PC-9 (cell line): Measurements from ENCODE around the gene KLHDC1. TPM values are rescaled to one million over a fixed set of nuclear protein-coding genes. Genes with fewer than 3 reads are reported as not detected.

Experiments
- BruUV-seq: library from RNA; stranded (reverse); fragments of 400-500 nt; replicated peaks from 2 replicates; lab custom pipeline; 2021; lab: Mats Ljungman, UMichigan
- CTCF ChIA-PET: fragments of 300-600 bp; sonication (Branson Sonifier 250); formaldehyde crosslinking; loops from one replicate; lab custom pipeline; 2022; ENCODE audit warnings: antibody characterized with exemption; lab: Charles Lee
- POLR2A ChIA-PET: fragments of 300-600 bp; sonication (Branson Sonifier 250); formaldehyde crosslinking; loops from one replicate; lab custom pipeline; 2022; ENCODE audit warnings: antibody characterized with exemption; ENCODE audit not compliant: unreplicated experiment; lab: Charles Lee
- DNase-seq, 2 experiments: peaks; one replicate each; pipeline versions ENCODE4 v3.0.0 to v3.0.0-alpha.2; 2015 to 2022; ENCODE audit warnings: mixed read lengths in 1 of 2
- H2AFZ ChIP-seq: fragments of 200-600 bp; sonication (generic); 2 replicates; pipeline ENCODE4 v1.8.1; 2017; ENCODE audit warnings: antibody characterized with exemption
- H3F3A ChIP-seq: fragments of 200-600 bp; sonication (generic); 2 replicates; pipeline ENCODE4 v1.8.1; 2017; ENCODE audit warnings: antibody characterized with exemption, mild to moderate bottlenecking, low read depth; ENCODE audit not compliant: insufficient read depth
- H3K27ac ChIP-seq: fragments of 200-600 bp; sonication (generic); 2 replicates; pipeline ENCODE4 v1.6.1; 2016; ENCODE audit warnings: mixed run types
- H3K27me3 ChIP-seq: fragments of 200-600 bp; sonication (generic); 2 replicates; pipeline ENCODE4 v1.6.1; 2016; ENCODE audit warnings: low read depth, mixed run types; ENCODE audit not compliant: insufficient read depth
- H3K36me3 ChIP-seq: fragments of 200-600 bp; sonication (generic); 2 replicates; pipeline ENCODE4 v1.6.1; 2016; ENCODE audit warnings: low read depth, mixed run types
- H3K4me1 ChIP-seq: fragments of 200-600 bp; sonication (generic); replicated peaks from 2 replicates; pipeline ENCODE4 v1.6.1; 2016; ENCODE audit warnings: mixed run types; ENCODE audit not compliant: insufficient read depth
- H3K4me2 ChIP-seq: fragments of 200-600 bp; sonication (generic); 2 replicates; pipeline ENCODE4 v1.6.1; 2017; ENCODE audit warnings: mixed run types
- H3K4me3 ChIP-seq: fragments of 200-600 bp; sonication (generic); 2 replicates; pipeline ENCODE4 v1.6.1; 2016; ENCODE audit warnings: mixed run types
- H3K79me2 ChIP-seq: fragments of 200-600 bp; sonication (generic); 2 replicates; pipeline ENCODE4 v1.6.1; 2017; ENCODE audit warnings: low read depth, mixed run types
- H3K9me2 ChIP-seq: fragments of 200-600 bp; sonication (generic); 2 replicates; pipeline ENCODE4 v1.8.1; 2017; ENCODE audit warnings: mild to moderate bottlenecking; ENCODE audit not compliant: insufficient read depth
- H3K9me3 ChIP-seq: fragments of 200-600 bp; sonication (generic); 2 replicates; pipeline ENCODE4 v1.8.1; 2016; ENCODE audit warnings: low read depth; ENCODE audit not compliant: insufficient read depth
- H4K20me1 ChIP-seq: fragments of 200-600 bp; sonication (generic); 2 replicates; pipeline ENCODE4 v1.8.1; 2017; ENCODE audit not compliant: insufficient read depth
- EZH2 ChIP-seq: fragments of 200-600 bp; sonication (generic); IDR thresholded peaks from 2 replicates; pipeline ENCODE4 v1.8.0; 2017; ENCODE audit warnings: antibody characterized with exemption, low read depth
- intact Hi-C: fragments of 100-400 bp; cut with micrococcal nuclease; formaldehyde crosslinking; loops from one replicate; pipeline ENCODE4 v1.10.0; 2022; ENCODE audit not compliant: unreplicated experiment
- total RNA-seq: library from RNA; stranded (reverse); gene quantifications from 2 replicates; pipeline ENCODE4 v1.2.3, GENCODE V29; 2021
- TF ChIP-seq, protein P1 (sequence below): fragments of 200-600 bp; sonication (generic); conservative IDR thresholded peaks from 2 replicates; pipeline ENCODE4 v1.6.1; 2017; ENCODE audit warnings: mixed run types, antibody characterized with exemption, mild to moderate bottlenecking, moderate library complexity

KLHDC1 gene
- total RNA-seq, 1 experiment from 2014 or later = 1.2 TPM

DNA sequence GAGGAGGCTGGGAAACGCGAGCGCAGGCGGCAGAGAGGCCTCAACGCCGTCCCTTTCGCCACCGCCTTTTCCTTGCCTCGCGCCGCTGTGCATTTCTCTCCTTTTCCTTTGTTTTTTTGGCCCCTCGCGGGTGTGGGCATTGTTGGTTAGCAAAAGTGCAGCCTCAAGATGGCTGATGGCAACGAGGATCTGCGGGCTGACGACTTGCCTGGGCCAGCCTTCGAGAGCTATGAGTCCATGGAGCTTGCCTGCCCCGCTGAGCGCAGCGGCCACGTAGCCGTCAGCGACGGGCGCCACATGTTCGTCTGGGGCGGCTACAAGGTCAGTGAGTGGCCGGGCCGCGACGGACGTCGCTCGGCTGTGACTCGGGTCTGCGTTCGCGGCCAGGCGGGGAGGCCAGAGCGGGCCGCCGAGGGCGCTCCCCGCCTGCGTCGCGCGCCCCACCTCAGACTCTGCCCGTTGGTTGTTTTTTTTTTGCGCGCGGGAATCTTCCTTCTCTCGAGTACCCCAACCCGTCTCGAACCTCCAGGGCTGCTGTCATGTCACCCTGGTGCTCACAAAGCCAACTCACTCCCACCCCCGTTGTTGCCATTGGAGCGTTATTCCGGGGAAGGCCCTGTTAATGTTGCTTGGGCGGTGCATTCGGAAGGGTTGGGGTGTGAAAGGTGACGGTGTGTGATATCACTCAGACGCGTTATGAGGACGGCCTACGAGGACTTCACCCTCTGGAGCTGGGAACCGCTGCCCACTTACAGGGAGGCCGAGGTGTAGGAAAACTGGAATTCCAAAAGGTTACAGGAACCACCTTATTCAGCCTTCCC, 75.6 kb downstream of the KLHDC1 start:
- Histone ChIP-seq H3K36me3 (peaks cover 6% of the 10 kb centered on the region; the same call in 1 of the 2 replicates), H2AFZ (peak overlapping the region; percentile 99), H3K27ac (peak overlapping the region; percentile 84), H3F3A (peaks cover 45% of the 10 kb centered on the region), H3K4me2 (peak overlapping the region; percentile 84), H3K9me3 (no peaks in the 10 kb centered on the region), H3K4me3 (peak overlapping the region; percentile 100), H4K20me1 (peaks cover 11% of the 10 kb centered on the region; the same call in 1 of the 2 replicates), H3K27me3 (no peaks in the 10 kb centered on the region), H3K79me2 (peaks cover 46% of the 10 kb centered on the region), H3K4me1 (peaks cover 36% of the 10 kb centered on the region), H3K9me2 (no peaks in the 10 kb centered on the region)
- no peak for TF ChIP-seq EZH2
- TF ChIP-seq, protein P1, sequence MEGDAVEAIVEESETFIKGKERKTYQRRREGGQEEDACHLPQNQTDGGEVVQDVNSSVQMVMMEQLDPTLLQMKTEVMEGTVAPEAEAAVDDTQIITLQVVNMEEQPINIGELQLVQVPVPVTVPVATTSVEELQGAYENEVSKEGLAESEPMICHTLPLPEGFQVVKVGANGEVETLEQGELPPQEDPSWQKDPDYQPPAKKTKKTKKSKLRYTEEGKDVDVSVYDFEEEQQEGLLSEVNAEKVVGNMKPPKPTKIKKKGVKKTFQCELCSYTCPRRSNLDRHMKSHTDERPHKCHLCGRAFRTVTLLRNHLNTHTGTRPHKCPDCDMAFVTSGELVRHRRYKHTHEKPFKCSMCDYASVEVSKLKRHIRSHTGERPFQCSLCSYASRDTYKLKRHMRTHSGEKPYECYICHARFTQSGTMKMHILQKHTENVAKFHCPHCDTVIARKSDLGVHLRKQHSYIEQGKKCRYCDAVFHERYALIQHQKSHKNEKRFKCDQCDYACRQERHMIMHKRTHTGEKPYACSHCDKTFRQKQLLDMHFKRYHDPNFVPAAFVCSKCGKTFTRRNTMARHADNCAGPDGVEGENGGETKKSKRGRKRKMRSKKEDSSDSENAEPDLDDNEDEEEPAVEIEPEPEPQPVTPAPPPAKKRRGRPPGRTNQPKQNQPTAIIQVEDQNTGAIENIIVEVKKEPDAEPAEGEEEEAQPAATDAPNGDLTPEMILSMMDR = no peak
- peak; percentile 56 to 58 for DNase-seq
- ChIA-PET POLR2A (interaction anchor here (0.6 to 1.1 kb wide), 8 partner anchors 84 to 307 kb away, joined by 3 to 10 read pairs (median 6); partner anchors contain the start of genes DNAAF2, NEMF and RPL36AL), CTCF (interaction anchor here (0.7 kb wide), 1 partner anchor 849 kb away, joined by 3 read pairs; no protein-coding TSS in a partner anchor)
- intact Hi-C loops = loop anchor here (1.0 kb wide), 1 partner anchor 134 kb away; no protein-coding TSS in a partner anchor
- BruUV-seq = no TSS peak

DNA sequence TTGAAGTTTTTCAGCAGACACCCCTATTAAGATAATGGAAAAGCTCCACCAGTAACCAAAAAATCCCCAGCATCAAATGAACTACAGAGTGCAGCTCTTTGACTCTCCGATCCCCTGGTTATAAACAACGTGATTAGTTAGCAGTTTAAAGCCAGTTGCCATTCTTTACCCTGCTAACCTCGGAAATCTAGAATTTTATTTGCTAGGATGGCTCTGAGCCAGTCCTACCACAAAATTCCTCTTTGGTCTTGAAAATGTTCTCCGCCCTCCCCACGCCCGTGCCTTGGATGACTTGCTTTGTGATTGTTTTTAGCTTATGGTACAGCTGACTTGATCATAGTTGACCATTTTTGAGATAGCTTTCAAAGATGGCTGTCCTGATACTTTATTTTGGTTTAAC, 76.3 kb downstream of the KLHDC1 start:
- Histone ChIP-seq H3F3A (peaks cover 45% of the 10 kb centered on the region), H4K20me1 (peaks cover 11% of the 10 kb centered on the region; the same call in 1 of the 2 replicates), H3K4me2 (peak overlapping the region; percentile 84), H3K79me2 (peaks cover 46% of the 10 kb centered on the region), H3K27me3 (no peaks in the 10 kb centered on the region), H3K9me2 (no peaks in the 10 kb centered on the region), H3K36me3 (peaks cover 9% of the 10 kb centered on the region), H3K4me1 (peaks cover 36% of the 10 kb centered on the region), H3K27ac (peak overlapping the region; percentile 84), H3K4me3 (peak overlapping the region; percentile 100), H2AFZ (peak overlapping the region; percentile 99; the same call in 1 of the 2 replicates), H3K9me3 (no peaks in the 10 kb centered on the region)
- ChIA-PET POLR2A (interaction anchor here (0.6 to 1.1 kb wide), 5 partner anchors 93 to 308 kb away, joined by 3 to 10 read pairs (median 6); partner anchors contain the start of gene RPL36AL), CTCF (no interaction called here)
- intact Hi-C loops = loop anchor here (1.0 kb wide), 1 partner anchor 135 kb away; no protein-coding TSS in a partner anchor
- DNase-seq = peak; percentile 34 to 65
- BruUV-seq = TSS peak; percentile 45
- no peak for TF ChIP-seq EZH2
- TF ChIP-seq, protein P1 = no peak

DNA sequence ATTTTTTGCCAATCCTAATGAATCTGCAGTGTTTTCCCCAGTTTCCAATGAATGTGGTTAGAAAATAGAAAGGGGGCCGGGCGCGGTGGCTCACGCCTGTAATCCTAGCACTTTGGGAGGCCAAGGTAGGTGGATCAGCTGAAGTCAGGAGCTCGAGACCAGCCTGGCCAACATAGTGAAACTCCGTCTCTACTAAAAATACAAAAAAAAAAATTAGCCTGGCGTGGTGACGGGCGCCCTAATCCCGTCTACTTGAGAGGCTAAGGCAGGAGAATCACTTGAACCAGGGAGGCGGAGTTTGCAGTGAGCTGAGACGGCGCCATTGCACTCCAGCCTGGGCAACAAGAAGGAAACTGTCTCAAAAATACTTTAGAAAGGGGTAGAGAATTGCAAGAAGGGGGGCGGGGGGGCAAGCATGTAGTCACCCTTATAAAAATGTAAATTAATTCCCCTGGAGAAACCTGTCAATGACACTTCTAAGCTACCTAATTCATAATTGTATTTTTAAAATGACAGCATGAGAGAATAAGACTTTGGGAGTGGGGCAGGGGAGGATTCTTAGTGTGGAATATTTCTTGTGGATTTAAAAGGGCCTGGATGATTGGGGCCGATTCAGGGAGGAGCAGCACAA, 76.8 kb downstream of the KLHDC1 start:
- CTCF ChIA-PET = no interaction called here
- Histone ChIP-seq H4K20me1 (peaks cover 11% of the 10 kb centered on the region; the same call in 1 of the 2 replicates), H3K4me3 (peak overlapping the region; percentile 100), H3K4me1 (peaks cover 36% of the 10 kb centered on the region), H3K27ac (peak overlapping the region; percentile 84), H3K79me2 (peaks cover 46% of the 10 kb centered on the region), H3F3A (peaks cover 45% of the 10 kb centered on the region), H2AFZ (no peak overlapping the region; the same call in 1 of the 2 replicates), H3K27me3 (no peaks in the 10 kb centered on the region), H3K36me3 (peaks cover 15% of the 10 kb centered on the region), H3K9me3 (no peaks in the 10 kb centered on the region), H3K4me2 (peak overlapping the region; percentile 84), H3K9me2 (no peaks in the 10 kb centered on the region)
- no peak for DNase-seq
- TF ChIP-seq EZH2 = no peak
- TF ChIP-seq, protein P1 = no peak
- POLR2A ChIA-PET = interaction anchor here (0.6 to 1.1 kb wide), 3 partner anchors 134 to 416 kb away, joined by 5 to 6 read pairs (median 6); partner anchors contain the start of gene RPL36AL
- intact Hi-C loops = loop anchor here (1.0 kb wide), 1 partner anchor 135 kb away; no protein-coding TSS in a partner anchor
- no TSS peak for BruUV-seq
